Measurements from ENCODE around the gene C1QTNF12. TPM values are rescaled to one million over a fixed set of nuclear protein-coding genes. Genes with fewer than 3 reads are reported as not detected.
A peak's percentile ranks its signal among the peaks of the same experiment; 100 is the strongest.

C1QTNF12 gene
- total RNA-seq, 1 experiment from 2014 or later, result 4.4 TPM

GRCh38 chr1:1202831-1203560 is 43.5 kb downstream of the C1QTNF12 start:
- H2BK20ac ChIP-seq (ENCODE audit: low read depth, low read length, poor library complexity, severe bottlenecking), result no peak overlapping the region
- no peak overlapping the region for H3K18ac ChIP-seq (ENCODE audit: insufficient read length, low read depth, low read length)
- H3K9me3 ChIP-seq (ENCODE audit: control insufficient read depth, low read depth, low read length), result no peaks in the 10 kb centered on the region
- no peak overlapping the region for H3K4me2 ChIP-seq (ENCODE audit: insufficient read depth, insufficient read length, low read length)
- peaks cover 26% of the 10 kb centered on the region for H3K27me3 Mint-ChIP-seq (ENCODE audit: low read depth)
- no peaks in the 10 kb centered on the region for H3K79me2 ChIP-seq (ENCODE audit: insufficient read depth, low read length)
- no peaks in the 10 kb centered on the region for H3K79me1 ChIP-seq (ENCODE audit: insufficient read depth, low read depth, low read length, poor library complexity, severe bottlenecking)
- no peak overlapping the region for H3K14ac ChIP-seq (ENCODE audit: insufficient read depth, low read length)
- H3K4me3 Mint-ChIP-seq, result no peak overlapping the region
- H3K4me1 ChIP-seq (ENCODE audit: insufficient read depth, low read length), result no peaks in the 10 kb centered on the region
- no peak overlapping the region for H3K9ac ChIP-seq (ENCODE audit: extremely low read depth, insufficient read length, low read length)
- WGBS (ENCODE audit: extremely low coverage, insufficient read length, low lambda C conversion rate), result no CpG with 5 or more reads among the region's 27 CpGs
- no peak overlapping the region for H3K56ac ChIP-seq (ENCODE audit: insufficient read length, low read depth, low read length)
- H2BK12ac ChIP-seq (ENCODE audit: insufficient read length, low read depth, low read length), result no peak overlapping the region
- no peak overlapping the region for H3K23ac ChIP-seq (ENCODE audit: insufficient read length, low read depth, low read length)
- no peak overlapping the region for H4K91ac ChIP-seq (ENCODE audit: insufficient read length, low read depth, low read length)
- no peak overlapping the region for H3K27ac Mint-ChIP-seq
- H4K8ac ChIP-seq (replicated peaks; ENCODE audit: insufficient read length, low read depth, low read length), result no peak overlapping the region
- no peak overlapping the region for H2AK5ac ChIP-seq (ENCODE audit: insufficient read length, low read length)
- H3K9me3 Mint-ChIP-seq, result no peaks in the 10 kb centered on the region
- H4K5ac ChIP-seq (ENCODE audit: insufficient read length, low read depth, low read length), result no peak overlapping the region
- H3K36me3 Mint-ChIP-seq (ENCODE audit: insufficient read depth in 1 of 3, low read depth in 3 of 3), result no peaks in the 10 kb centered on the region
- H3K4ac ChIP-seq (ENCODE audit: low read depth, low read length), result no peak overlapping the region
- H3T11ph ChIP-seq (ENCODE audit: low read length), result no peak overlapping the region
- H4K20me1 ChIP-seq (ENCODE audit: control insufficient read depth, insufficient read depth, insufficient read length), result no peaks in the 10 kb centered on the region
- TF ChIP-seq CTCF (conservative IDR thresholded peaks at IDR 0.05), result no peak
- no peak overlapping the region for H2BK15ac ChIP-seq (ENCODE audit: low read depth, low read length)
- H3K27ac ChIP-seq (ENCODE audit: insufficient read length, low read depth, low read length), result no peak overlapping the region
- H2BK5ac ChIP-seq (ENCODE audit: insufficient read length, low read length), result no peak overlapping the region
- no peak overlapping the region for H2AFZ ChIP-seq (ENCODE audit: low read length)
- H3K23me2 ChIP-seq (ENCODE audit: insufficient read length, low read depth, low read length, poor library complexity, severe bottlenecking), result peaks cover 3% of the 10 kb centered on the region
- no peak overlapping the region for H2BK120ac ChIP-seq (ENCODE audit: low read depth, low read length, poor library complexity, severe bottlenecking)
- peaks cover 3 to 8% of the 10 kb centered on the region in 2 experiments; a peak in 3 of 4 replicates for H3K4me1 Mint-ChIP-seq
- DNase-seq, result peak; percentile 30
- no peaks in the 10 kb centered on the region; the same call in 1 of the 2 replicates for H3K27me3 ChIP-seq (ENCODE audit: insufficient read depth, low read length)
